Stimulated activated naive CD8-positive, alpha-beta T cell treated with anti-CD3 and anti-CD28 coated beads, Interleukin-15, amount 100 ng/mL, for 72 hours (primary cell): ENCODE results near the gene GCNA.
A peak's percentile ranks its signal among the peaks of the same experiment; 100 is the strongest.
"Not testable (repeated sequence)": the region's sequence is repeated elsewhere in the genome, so short reads cannot be mapped to it uniquely, and the experiment has no call there.

Experiments
- ATAC-seq: fragments of 150-1000 bp; cut with Tn5 transposase; 2 replicates; pipeline ENCODE4 v1.10.0; 2021; ENCODE audit warnings: mild to moderate bottlenecking, moderate library complexity
- DNase-seq, 2 donors: peaks; one replicate each; pipeline ENCODE4 v3.0.0; 2021 to 2022
- H3K27ac Mint-ChIP-seq, 2 donors: one replicate each; pipeline ENCODE4 v1.8.0; 2022; ENCODE audit warnings: mild to moderate bottlenecking in 2 of 2, mixed read lengths in 2 of 2, moderate library complexity in 2 of 2
- H3K27me3 Mint-ChIP-seq: one replicate; pipeline ENCODE4 v1.8.0; 2022; ENCODE audit warnings: mixed read lengths
- H3K4me1 Mint-ChIP-seq: one replicate; pipeline ENCODE4 v1.8.0; 2022; ENCODE audit warnings: mild to moderate bottlenecking, mixed read lengths
- H3K4me3 Mint-ChIP-seq, 2 donors: one replicate each; pipeline ENCODE4 v1.8.0; 2022; ENCODE audit warnings: mild to moderate bottlenecking in 2 of 2, mixed read lengths in 2 of 2, moderate library complexity in 1 of 2
- H3K9me3 Mint-ChIP-seq, 2 donors: one replicate each; pipeline ENCODE4 v1.8.0; 2022; ENCODE audit warnings: mixed read lengths in 2 of 2

The GCNA gene

GRCh38 chrX:71586929-71587328, 8.7 kb downstream of the GCNA start:
- Mint-ChIP-seq H3K27ac (peak overlapping the region in 1 of 2 donors; percentile 13), H3K4me1 (peaks cover 20% of the 10 kb centered on the region), H3K4me3 (no peak overlapping the region), H3K27me3 (no peaks in the 10 kb centered on the region), H3K9me3 (no peaks in the 10 kb centered on the region)
- no peak for ATAC-seq
- no peak for DNase-seq

GRCh38 chrX:71593210-71593609, 15.0 kb downstream of the GCNA start:
- H3K9me3 Mint-ChIP-seq, DNase-seq, H3K27ac Mint-ChIP-seq, H3K4me3 Mint-ChIP-seq, H3K27me3 Mint-ChIP-seq, ATAC-seq: not testable (repeated sequence)
- H3K4me1 Mint-ChIP-seq: peaks cover 18% of the 10 kb centered on the region

DNA sequence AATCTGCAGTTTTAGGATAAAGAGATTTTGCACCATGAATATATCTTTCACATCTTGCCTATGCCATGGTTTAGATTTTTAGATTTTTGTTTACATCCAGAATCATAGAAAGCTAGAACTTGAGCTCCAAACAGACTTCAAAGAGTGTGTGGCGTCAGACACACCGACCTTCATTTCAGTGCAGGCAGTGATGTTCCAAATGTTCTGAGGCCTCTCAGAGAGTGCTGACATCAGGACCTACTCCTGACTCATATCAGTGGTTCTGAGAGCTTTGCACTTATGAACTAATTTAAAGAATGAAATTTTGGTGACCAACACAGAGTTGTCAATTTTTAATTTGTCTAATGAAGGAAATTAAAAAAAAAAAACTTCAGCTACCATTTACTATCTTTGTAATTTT, 21.7 kb downstream of the GCNA start:
- Mint-ChIP-seq H3K27ac (peak overlapping the region in 1 of 2 donors; percentile 40), H3K4me3 (no peak overlapping the region), H3K4me1 (peaks cover 35% of the 10 kb centered on the region), H3K27me3 (no peaks in the 10 kb centered on the region), H3K9me3 (no peaks in the 10 kb centered on the region)
- ATAC-seq (peak; percentile 65), DNase-seq (no peak)

GRCh38 chrX:71603618-71604017, 25.4 kb downstream of the GCNA start:
- no peaks in the 10 kb centered on the region for H3K9me3 Mint-ChIP-seq
- H3K27me3 Mint-ChIP-seq: no peaks in the 10 kb centered on the region
- no peak for DNase-seq
- peaks cover 59% of the 10 kb centered on the region for H3K4me1 Mint-ChIP-seq
- ATAC-seq: no peak
- H3K27ac Mint-ChIP-seq: no peak overlapping the region
- no peak overlapping the region for H3K4me3 Mint-ChIP-seq

DNA sequence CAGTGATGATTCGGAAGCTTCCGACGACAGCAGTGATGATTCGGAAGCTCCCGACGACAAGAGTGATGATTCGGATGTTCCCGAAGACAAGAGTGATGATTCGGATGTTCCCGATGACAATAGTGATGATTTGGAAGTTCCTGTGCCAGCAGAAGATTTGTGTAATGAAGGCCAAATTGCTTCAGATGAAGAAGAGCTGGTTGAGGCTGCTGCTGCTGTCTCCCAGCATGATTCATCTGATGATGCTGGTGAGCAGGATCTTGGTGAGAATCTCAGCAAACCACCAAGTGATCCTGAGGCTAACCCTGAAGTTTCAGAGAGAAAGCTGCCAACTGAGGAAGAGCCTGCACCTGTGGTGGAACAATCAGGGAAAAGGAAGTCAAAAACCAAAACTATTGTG, 25.9 kb downstream of the GCNA start:
- ATAC-seq (no peak), DNase-seq (no peak)
- Mint-ChIP-seq H3K4me3 (no peak overlapping the region), H3K9me3 (no peaks in the 10 kb centered on the region), H3K27me3 (no peaks in the 10 kb centered on the region), H3K4me1 (peaks cover 64% of the 10 kb centered on the region), H3K27ac (peak overlapping the region; percentile 76 to 81)

GRCh38 chrX:71604796-71605568, 26.7 kb downstream of the GCNA start:
- Mint-ChIP-seq H3K4me1 (peaks cover 69% of the 10 kb centered on the region), H3K9me3 (no peaks in the 10 kb centered on the region), H3K27me3 (no peaks in the 10 kb centered on the region), H3K4me3 (peak overlapping the region; percentile 11 to 36), H3K27ac (peak overlapping the region in 1 of 2 donors; percentile 57)
- ATAC-seq (no peak), DNase-seq (no peak)

GRCh38 chrX:71606536-71607216, 28.4 kb downstream of the GCNA start:
- peaks cover 78% of the 10 kb centered on the region for H3K4me1 Mint-ChIP-seq
- peak overlapping the region; percentile 49 to 90 for H3K27ac Mint-ChIP-seq
- DNase-seq (peak in 1 of 2 donors; percentile 21), ATAC-seq (peak; percentile 90)
- H3K27me3 Mint-ChIP-seq: no peaks in the 10 kb centered on the region
- peak overlapping the region; percentile 6 to 41 for H3K4me3 Mint-ChIP-seq
- H3K9me3 Mint-ChIP-seq: no peaks in the 10 kb centered on the region

- Mint-ChIP-seq H3K9me3 (no peaks in the 10 kb centered on the region), H3K4me3 (peak overlapping the region in 1 of 2 donors; percentile 3), H3K27ac (peak overlapping the region; percentile 20 to 49), H3K27me3 (no peaks in the 10 kb centered on the region), H3K4me1 (peaks cover 80% of the 10 kb centered on the region)
- DNase-seq (no peak), ATAC-seq (no peak)
Measured at GRCh38 chrX:71607488-71607887, 29.3 kb downstream of the GCNA start.

DNA sequence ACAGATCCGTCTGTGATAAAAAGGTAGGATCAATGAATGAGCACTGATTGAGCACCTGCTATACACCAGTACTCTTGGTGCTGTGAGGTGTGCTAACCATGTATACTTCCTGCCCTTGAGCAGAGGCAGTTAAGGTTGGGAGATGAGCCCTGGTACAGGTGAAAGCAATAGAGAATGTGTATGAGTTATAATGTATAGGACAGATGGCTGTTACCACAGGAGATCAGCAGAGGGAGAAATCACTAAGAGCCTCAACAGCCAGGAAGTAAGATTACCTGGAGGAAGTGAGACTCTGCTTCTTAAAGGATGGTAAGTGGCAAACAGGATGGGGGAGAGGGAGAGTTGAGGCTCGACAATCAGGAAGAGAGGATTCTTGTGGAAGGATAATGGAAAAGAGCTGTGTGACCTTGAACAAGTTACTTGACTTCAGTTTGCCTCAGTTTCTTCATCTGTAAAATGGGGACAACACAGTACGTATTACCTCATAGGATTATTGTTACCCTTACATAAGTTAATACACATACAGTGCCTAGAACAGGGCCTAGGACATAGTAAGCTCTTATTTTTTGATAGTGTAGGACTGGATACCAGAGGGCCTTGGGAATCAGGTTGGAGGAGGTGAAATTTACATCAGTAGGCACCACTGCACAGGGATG, 31.0 kb downstream of the GCNA start:
- Mint-ChIP-seq H3K4me1 (peaks cover 66% of the 10 kb centered on the region), H3K9me3 (no peaks in the 10 kb centered on the region), H3K27me3 (no peaks in the 10 kb centered on the region), H3K4me3 (no peak overlapping the region), H3K27ac (peak overlapping the region in 1 of 2 donors; percentile 62)
- ATAC-seq: peak; percentile 59
- no peak for DNase-seq

GRCh38 chrX:71611736-71612135, 33.5 kb downstream of the GCNA start:
- H3K4me1 Mint-ChIP-seq: peaks cover 63% of the 10 kb centered on the region
- H3K9me3 Mint-ChIP-seq, DNase-seq, H3K4me3 Mint-ChIP-seq, ATAC-seq, H3K27ac Mint-ChIP-seq, H3K27me3 Mint-ChIP-seq: not testable (repeated sequence)

DNA sequence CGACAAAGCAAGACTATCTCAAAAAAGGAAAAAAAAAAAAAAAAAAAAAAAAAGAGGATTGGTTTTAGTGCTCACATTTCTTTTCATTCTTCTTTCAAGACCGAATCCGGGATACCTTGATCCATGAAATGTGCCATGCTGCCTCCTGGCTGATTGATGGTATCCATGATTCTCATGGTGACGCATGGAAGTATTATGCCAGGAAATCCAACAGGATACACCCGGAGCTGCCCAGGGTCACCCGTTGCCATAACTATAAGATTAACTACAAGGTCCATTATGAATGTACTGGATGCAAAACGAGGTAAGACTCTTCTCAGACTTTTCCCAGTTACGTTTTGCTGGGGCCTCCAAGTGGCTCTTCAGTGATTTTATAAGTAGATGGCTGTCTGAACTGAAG, 34.0 kb downstream of the GCNA start:
- Mint-ChIP-seq H3K4me3 (no peak overlapping the region), H3K27me3 (no peaks in the 10 kb centered on the region), H3K9me3 (no peaks in the 10 kb centered on the region), H3K4me1 (peaks cover 63% of the 10 kb centered on the region), H3K27ac (no peak overlapping the region)
- DNase-seq: no peak
- ATAC-seq: no peak

DNA sequence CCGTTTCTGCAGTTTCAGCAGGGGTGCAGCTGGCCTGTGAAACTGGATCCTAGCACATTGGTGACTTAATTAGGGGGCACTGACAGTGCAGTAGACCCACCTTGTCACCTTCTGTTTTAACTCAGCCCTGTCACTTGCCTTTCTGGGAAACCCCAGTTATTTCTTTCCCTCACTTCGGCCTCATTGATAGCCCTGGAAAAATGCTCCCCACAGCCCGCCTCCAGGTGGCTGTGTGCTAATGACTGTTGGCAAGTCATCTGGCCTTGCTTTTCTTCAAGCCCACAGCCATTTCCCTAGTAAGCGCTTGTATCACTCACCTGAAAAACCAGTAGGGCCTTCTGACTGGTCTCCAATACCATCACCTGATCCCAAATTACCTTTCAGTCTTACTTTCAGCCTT, 36.8 kb downstream of the GCNA start:
- Mint-ChIP-seq H3K27me3 (no peaks in the 10 kb centered on the region), H3K9me3 (no peaks in the 10 kb centered on the region), H3K27ac (peak overlapping the region; percentile 74 to 97), H3K4me1 (peaks cover 60% of the 10 kb centered on the region), H3K4me3 (peak overlapping the region; percentile 94 to 98)
- ATAC-seq (no peak), DNase-seq (peak in 1 of 2 donors; percentile 14)

- Mint-ChIP-seq H3K4me3 (peak overlapping the region; percentile 94 to 98), H3K4me1 (peaks cover 66% of the 10 kb centered on the region), H3K9me3 (no peaks in the 10 kb centered on the region), H3K27ac (peak overlapping the region; percentile 96 to 97), H3K27me3 (no peaks in the 10 kb centered on the region)
- peak; percentile 57 for ATAC-seq
- DNase-seq: peak; percentile 26 to 63
Measured at GRCh38 chrX:71615954-71616353, 37.7 kb downstream of the GCNA start.

GRCh38 chrX:71616672-71617529, 38.7 kb downstream of the GCNA start:
- DNase-seq: peak; percentile 49 to 54
- Mint-ChIP-seq H3K27ac (peak overlapping the region; percentile 85 to 96), H3K9me3 (no peaks in the 10 kb centered on the region), H3K27me3 (no peaks in the 10 kb centered on the region), H3K4me1 (peaks cover 66% of the 10 kb centered on the region), H3K4me3 (peak overlapping the region; percentile 94 to 98)
- ATAC-seq: peak; percentile 29

DNA sequence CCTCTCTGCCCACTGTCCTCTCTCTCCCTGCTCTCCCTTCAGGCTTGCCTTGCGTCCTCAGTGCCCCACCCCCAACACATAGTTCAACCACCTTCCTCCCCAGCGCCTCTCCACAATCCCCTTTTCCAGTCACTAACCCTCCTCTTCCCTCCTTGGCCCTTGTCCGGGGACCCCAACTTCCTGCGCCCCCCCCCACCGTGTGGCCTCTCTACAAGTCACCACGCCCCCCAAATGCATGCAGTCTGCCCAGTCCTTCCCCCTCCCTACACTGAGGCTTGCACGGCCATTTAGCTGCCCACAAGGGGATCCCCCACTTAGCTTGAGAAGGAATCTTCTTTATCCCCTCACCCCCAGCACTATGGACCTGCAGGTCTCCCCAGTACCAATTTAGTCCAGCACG, 39.5 kb downstream of the GCNA start:
- Mint-ChIP-seq H3K9me3 (no peaks in the 10 kb centered on the region), H3K4me1 (peaks cover 74% of the 10 kb centered on the region), H3K27ac (peak overlapping the region; percentile 94 to 95), H3K4me3 (peak overlapping the region; percentile 94 to 98), H3K27me3 (no peaks in the 10 kb centered on the region)
- peak; percentile 1 for ATAC-seq
- DNase-seq: peak in 1 of 2 donors; percentile 15
